Progenitor cell of endocrine pancreas (in vitro differentiated cells): Measurements from ENCODE around the gene HDLBP. TPM values are rescaled to one million over a fixed set of nuclear protein-coding genes. Genes with fewer than 3 reads are reported as not detected.
A peak's percentile ranks its signal among the peaks of the same experiment; 100 is the strongest.

ENCODE experiments used
- DNase-seq: peaks from one replicate; pipeline ENCODE4 v3.0.0; 2021; ENCODE audit warnings: low spot score; ENCODE audit not compliant: unreplicated experiment
- H3K27ac Mint-ChIP-seq: 2 replicates; pipeline ENCODE4 v1.8.0; 2021; ENCODE audit warnings: mild to moderate bottlenecking, moderate library complexity, mixed read lengths
- H3K27me3 Mint-ChIP-seq: 2 replicates; pipeline ENCODE4 v1.8.0; 2021; ENCODE audit warnings: mixed read lengths
- H3K36me3 Mint-ChIP-seq: 2 replicates; pipeline ENCODE4 v1.8.0; 2022; ENCODE audit warnings: mixed read lengths; ENCODE audit not compliant: insufficient read depth
- H3K4me1 Mint-ChIP-seq: 2 replicates; pipeline ENCODE4 v1.8.0; 2021; ENCODE audit warnings: low read depth, mixed read lengths
- H3K4me3 Mint-ChIP-seq: 2 replicates; pipeline ENCODE4 v1.8.0; 2021; ENCODE audit warnings: low read depth, mild to moderate bottlenecking, moderate library complexity, mixed read lengths
- H3K9me3 Mint-ChIP-seq: 2 replicates; pipeline ENCODE4 v1.8.0; 2021; ENCODE audit warnings: low read depth, mixed read lengths
- total RNA-seq: library from RNA; stranded (reverse); gene quantifications from 2 replicates; pipeline ENCODE4 v1.2.1, GENCODE V29; 2021
- TF ChIP-seq, protein P1 (sequence below): fragments of 200-600 bp; sonication (generic); IDR thresholded peaks from one replicate; pipeline ENCODE4 v1.5.0; 2021; ENCODE audit warnings: antibody characterized with exemption, mild to moderate bottlenecking; ENCODE audit not compliant: unreplicated experiment

HDLBP gene
- total RNA-seq, 1 donor from 2014 or later, result 388 TPM

DNA sequence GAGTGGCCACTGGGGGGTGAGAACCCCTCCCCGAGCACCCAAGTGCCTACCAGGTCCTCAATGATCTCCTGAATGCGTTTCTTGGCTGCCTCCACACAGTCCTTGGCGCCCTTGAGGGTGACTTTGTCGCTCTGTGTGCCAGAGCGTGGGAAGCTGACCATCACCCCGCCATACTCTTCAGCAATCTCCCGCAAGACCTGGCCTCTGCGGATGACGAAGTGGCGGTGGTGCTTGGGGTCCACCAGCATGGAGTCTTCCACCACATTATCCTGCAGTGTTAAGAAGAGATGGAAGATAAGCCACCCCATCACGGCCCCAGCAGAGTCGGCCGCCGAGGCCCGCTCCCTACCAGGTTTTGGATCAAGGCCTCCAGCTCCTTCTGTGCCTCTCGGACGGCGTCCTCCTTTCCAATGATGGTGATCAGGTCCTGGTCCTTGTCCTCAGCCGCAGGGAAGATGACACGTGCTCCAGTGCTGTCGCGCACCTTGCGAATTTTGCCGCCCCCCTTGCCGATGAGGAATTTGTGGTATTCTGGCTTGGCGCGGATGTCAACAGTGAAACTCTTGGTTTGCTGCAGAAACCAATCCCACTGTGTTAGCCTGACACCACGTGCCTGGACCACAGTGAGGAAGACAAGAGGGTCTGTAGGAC is 75.8 kb downstream of the HDLBP start:
- no peaks in the 10 kb centered on the region for H3K9me3 Mint-ChIP-seq
- DNase-seq, result no peak
- H3K4me3 Mint-ChIP-seq, result no peak overlapping the region
- TF ChIP-seq, protein P1, sequence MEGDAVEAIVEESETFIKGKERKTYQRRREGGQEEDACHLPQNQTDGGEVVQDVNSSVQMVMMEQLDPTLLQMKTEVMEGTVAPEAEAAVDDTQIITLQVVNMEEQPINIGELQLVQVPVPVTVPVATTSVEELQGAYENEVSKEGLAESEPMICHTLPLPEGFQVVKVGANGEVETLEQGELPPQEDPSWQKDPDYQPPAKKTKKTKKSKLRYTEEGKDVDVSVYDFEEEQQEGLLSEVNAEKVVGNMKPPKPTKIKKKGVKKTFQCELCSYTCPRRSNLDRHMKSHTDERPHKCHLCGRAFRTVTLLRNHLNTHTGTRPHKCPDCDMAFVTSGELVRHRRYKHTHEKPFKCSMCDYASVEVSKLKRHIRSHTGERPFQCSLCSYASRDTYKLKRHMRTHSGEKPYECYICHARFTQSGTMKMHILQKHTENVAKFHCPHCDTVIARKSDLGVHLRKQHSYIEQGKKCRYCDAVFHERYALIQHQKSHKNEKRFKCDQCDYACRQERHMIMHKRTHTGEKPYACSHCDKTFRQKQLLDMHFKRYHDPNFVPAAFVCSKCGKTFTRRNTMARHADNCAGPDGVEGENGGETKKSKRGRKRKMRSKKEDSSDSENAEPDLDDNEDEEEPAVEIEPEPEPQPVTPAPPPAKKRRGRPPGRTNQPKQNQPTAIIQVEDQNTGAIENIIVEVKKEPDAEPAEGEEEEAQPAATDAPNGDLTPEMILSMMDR, result no peak
- H3K36me3 Mint-ChIP-seq, result peaks cover 41% of the 10 kb centered on the region
- H3K27ac Mint-ChIP-seq, result no peak overlapping the region
- H3K27me3 Mint-ChIP-seq, result no peaks in the 10 kb centered on the region
- H3K4me1 Mint-ChIP-seq, result no peaks in the 10 kb centered on the region

- TF ChIP-seq, protein P1, result no peak
- H3K4me1 Mint-ChIP-seq, result no peaks in the 10 kb centered on the region
- H3K27me3 Mint-ChIP-seq, result no peaks in the 10 kb centered on the region
- DNase-seq, result no peak
- no peak overlapping the region for H3K4me3 Mint-ChIP-seq
- H3K27ac Mint-ChIP-seq, result no peak overlapping the region
- H3K36me3 Mint-ChIP-seq, result peaks cover 42% of the 10 kb centered on the region
- no peaks in the 10 kb centered on the region for H3K9me3 Mint-ChIP-seq
Measured at GRCh38 chr2:241238693-241239198, 76.7 kb downstream of the HDLBP start.

DNA sequence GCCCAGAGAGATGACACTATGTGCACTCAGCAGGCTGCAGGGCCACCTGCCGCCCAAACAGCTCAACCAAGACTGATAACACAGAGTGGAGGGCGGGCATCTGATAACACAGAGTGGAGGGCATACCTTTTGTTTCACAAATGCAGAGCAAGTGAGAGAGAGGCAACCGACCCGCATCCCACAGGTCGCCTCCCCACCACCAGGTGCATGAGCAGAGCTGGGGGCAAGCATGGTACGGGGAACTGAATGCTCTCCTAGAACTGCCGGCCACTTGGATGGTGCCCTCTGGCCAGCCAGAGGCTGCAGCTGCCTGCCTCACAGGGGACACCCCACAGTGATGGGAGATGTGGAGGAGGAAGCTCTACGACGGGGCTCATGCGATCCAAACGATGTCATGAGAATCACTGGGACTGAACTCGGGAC is 77.5 kb downstream of the HDLBP start:
- H3K27ac Mint-ChIP-seq, result no peak overlapping the region
- DNase-seq, result no peak
- no peaks in the 10 kb centered on the region for H3K27me3 Mint-ChIP-seq
- no peaks in the 10 kb centered on the region for H3K4me1 Mint-ChIP-seq
- TF ChIP-seq, protein P1, result no peak
- peaks cover 43% of the 10 kb centered on the region for H3K36me3 Mint-ChIP-seq
- H3K4me3 Mint-ChIP-seq, result no peak overlapping the region
- no peaks in the 10 kb centered on the region for H3K9me3 Mint-ChIP-seq

DNA sequence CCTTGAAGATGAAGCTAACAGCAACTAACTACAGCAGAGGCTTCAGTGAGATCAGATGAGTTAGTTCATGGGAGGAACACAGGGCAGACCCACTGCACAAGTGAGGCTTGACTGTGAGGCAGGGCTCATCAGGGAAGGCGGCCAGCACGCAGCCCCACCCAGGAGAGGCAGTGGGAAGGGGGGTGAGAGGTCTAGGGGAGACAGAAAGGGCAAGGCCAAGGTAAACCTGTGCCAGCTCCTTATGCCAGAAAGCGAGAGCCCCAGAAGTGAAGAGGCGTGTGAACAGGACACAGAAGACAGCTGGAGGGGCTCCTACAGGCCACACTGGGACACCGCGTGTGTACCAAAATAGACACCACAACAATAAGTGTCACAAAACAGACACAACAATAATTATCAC is 78.4 kb downstream of the HDLBP start:
- DNase-seq, result no peak
- TF ChIP-seq, protein P1, result no peak
- no peaks in the 10 kb centered on the region for H3K4me1 Mint-ChIP-seq
- peaks cover 43% of the 10 kb centered on the region for H3K36me3 Mint-ChIP-seq
- no peaks in the 10 kb centered on the region for H3K9me3 Mint-ChIP-seq
- H3K4me3 Mint-ChIP-seq, result no peak overlapping the region
- no peak overlapping the region for H3K27ac Mint-ChIP-seq
- H3K27me3 Mint-ChIP-seq, result no peaks in the 10 kb centered on the region

GRCh38 chr2:241235859-241236593 is 79.4 kb downstream of the HDLBP start:
- no peak for DNase-seq
- Mint-ChIP-seq H3K4me3 (no peak overlapping the region), H3K36me3 (peaks cover 47% of the 10 kb centered on the region), H3K9me3 (no peaks in the 10 kb centered on the region), H3K4me1 (no peaks in the 10 kb centered on the region), H3K27ac (peak overlapping the region; percentile 29), H3K27me3 (no peaks in the 10 kb centered on the region)
- TF ChIP-seq, protein P1, result no peak
